ENCODE data around the gene CFLAR.

Gene CFLAR

GRCh38 chr2:201118121-201118960 lies 2.4 kb downstream of the CFLAR start:
- Histone ChIP-seq H3K4me1 (ENCODE audit: control insufficient read depth in 1 of 2, insufficient read depth in 2 of 2, low read length in 2 of 2) (peaks cover 24 to 33% of the 10 kb centered on the region in 2 donors), H3K9ac (ENCODE audit: low read depth in 1 of 2, low read length in 2 of 2) (peak overlapping the region; percentile 93 to 98), H3K36me3 (ENCODE audit: control insufficient read depth in 1 of 2, insufficient read depth in 2 of 2, low read length in 2 of 2) (peaks cover 6 to 8% of the 10 kb centered on the region in 2 donors), H3K27ac (ENCODE audit: low read depth, low read length) (peak overlapping the region; percentile 99), H3K9me3 (ENCODE audit: control insufficient read depth in 1 of 2, low read length in 2 of 2) (no peaks in the 10 kb centered on the region), H3K4me3 (ENCODE audit: low read depth in 1 of 2, low read length in 2 of 2) (peak overlapping the region; percentile 82 to 95), H3K27me3 (ENCODE audit: control insufficient read depth in 1 of 2, insufficient read depth in 2 of 2, low read length in 2 of 2) (no peaks in the 10 kb centered on the region)

GRCh38 chr2:201118961-201119854 lies 3.2 kb downstream of the CFLAR start:
- Histone ChIP-seq H3K27ac (ENCODE audit: low read depth, low read length) (peak overlapping the region; percentile 99), H3K4me1 (ENCODE audit: control insufficient read depth in 1 of 2, insufficient read depth in 2 of 2, low read length in 2 of 2) (peaks cover 32 to 41% of the 10 kb centered on the region in 2 donors)

DNA sequence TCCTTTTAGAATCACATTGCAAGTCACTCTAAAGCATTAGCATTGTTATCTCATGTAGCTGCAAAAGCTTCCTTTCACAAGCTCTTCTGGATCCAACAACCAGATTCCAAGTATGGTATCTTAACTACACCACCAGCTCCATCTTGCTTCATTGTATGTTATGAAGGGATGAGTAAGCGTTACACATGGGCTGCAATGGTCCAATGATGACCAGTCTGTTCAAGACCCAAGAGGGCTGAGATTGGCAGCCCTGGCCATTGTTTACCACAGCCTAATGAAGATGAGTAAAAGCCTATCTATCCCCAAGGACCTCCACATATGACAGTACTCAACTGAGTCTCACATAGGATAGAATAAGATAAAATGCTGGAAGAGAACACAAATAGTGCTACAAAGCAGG lies 6.3 kb downstream of the CFLAR start:
- Histone ChIP-seq H3K4me3 (ENCODE audit: low read depth in 1 of 2, low read length in 2 of 2) (peak overlapping the region; percentile 50 to 59), H3K9me3 (ENCODE audit: control insufficient read depth in 1 of 2, low read length in 2 of 2) (no peaks in the 10 kb centered on the region), H3K4me1 (ENCODE audit: control insufficient read depth in 1 of 2, insufficient read depth in 2 of 2, low read length in 2 of 2) (peaks cover 56 to 67% of the 10 kb centered on the region in 2 donors), H3K27ac (ENCODE audit: low read depth, low read length) (no peak overlapping the region), H3K9ac (ENCODE audit: low read depth in 1 of 2, low read length in 2 of 2) (peak overlapping the region in 1 of 2 donors; percentile 31), H3K27me3 (ENCODE audit: control insufficient read depth in 1 of 2, insufficient read depth in 2 of 2, low read length in 2 of 2) (no peaks in the 10 kb centered on the region), H3K36me3 (ENCODE audit: control insufficient read depth in 1 of 2, insufficient read depth in 2 of 2, low read length in 2 of 2) (peaks cover 6 to 8% of the 10 kb centered on the region in 2 donors)

More at GRCh38 chr2:201118961-201119854, 3.2 kb downstream of the CFLAR start:
- peaks cover 6 to 8% of the 10 kb centered on the region in 2 donors for H3K36me3 ChIP-seq (ENCODE audit: control insufficient read depth in 1 of 2, insufficient read depth in 2 of 2, low read length in 2 of 2)
- H3K27me3 ChIP-seq (ENCODE audit: control insufficient read depth in 1 of 2, insufficient read depth in 2 of 2, low read length in 2 of 2) = no peaks in the 10 kb centered on the region
- H3K9ac ChIP-seq (ENCODE audit: low read depth in 1 of 2, low read length in 2 of 2) = peak overlapping the region; percentile 93 to 98
- peak overlapping the region; percentile 82 to 95 for H3K4me3 ChIP-seq (ENCODE audit: low read depth in 1 of 2, low read length in 2 of 2)
- no peaks in the 10 kb centered on the region for H3K9me3 ChIP-seq (ENCODE audit: control insufficient read depth in 1 of 2, low read length in 2 of 2)

DNA sequence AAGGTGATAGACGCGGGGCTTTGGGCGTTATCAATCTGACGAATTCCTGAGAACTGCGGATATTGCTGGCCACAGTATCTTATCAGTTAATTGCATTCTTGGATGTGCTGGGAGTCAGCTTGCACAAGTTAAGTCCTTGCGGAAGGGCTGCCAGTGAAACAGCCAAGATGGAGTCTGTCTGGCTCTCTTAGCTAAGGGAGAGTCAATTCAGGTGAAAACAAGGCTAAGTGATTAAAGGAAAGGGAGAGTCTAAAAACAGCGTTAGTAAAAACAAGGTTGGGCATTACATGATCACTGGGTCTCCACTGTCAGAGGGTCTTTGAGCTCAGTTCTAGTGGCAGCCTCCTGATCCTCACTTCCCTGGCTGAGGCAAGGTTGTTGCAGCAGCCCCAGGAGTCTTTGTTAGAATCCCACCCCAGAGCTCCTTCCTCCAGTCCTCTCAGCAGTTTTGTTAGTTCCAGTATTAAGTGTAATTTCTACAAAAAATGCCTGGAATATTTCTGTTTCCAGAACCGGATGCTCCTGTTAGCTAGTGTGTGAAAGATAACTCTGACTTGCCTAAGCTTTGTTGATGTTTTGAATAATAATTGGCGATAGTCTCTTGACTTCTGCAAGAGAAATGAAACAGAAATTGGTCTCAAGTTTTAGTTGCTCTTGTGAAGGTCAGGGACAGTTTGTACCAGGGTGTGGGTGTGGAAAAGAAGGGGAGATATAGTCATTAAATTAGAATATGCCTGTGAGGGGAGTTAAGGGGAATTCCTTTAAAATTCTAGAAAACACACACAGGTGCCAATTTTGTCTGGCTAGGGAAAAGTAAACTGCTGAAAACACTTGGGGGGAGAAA lies 10.6 kb downstream of the CFLAR start:
- peak overlapping the region; percentile 56 to 65 for H3K9ac ChIP-seq (ENCODE audit: low read depth in 1 of 2, low read length in 2 of 2)
- H3K4me3 ChIP-seq (ENCODE audit: low read depth in 1 of 2, low read length in 2 of 2) = peak overlapping the region; percentile 41 to 54
- H3K4me1 ChIP-seq (ENCODE audit: control insufficient read depth in 1 of 2, insufficient read depth in 2 of 2, low read length in 2 of 2) = peaks cover 73 to 86% of the 10 kb centered on the region in 2 donors
- H3K9me3 ChIP-seq (ENCODE audit: control insufficient read depth in 1 of 2, low read length in 2 of 2) = no peaks in the 10 kb centered on the region
- peaks cover 8 to 9% of the 10 kb centered on the region in 2 donors for H3K36me3 ChIP-seq (ENCODE audit: control insufficient read depth in 1 of 2, insufficient read depth in 2 of 2, low read length in 2 of 2)
- peak overlapping the region; percentile 67 for H3K27ac ChIP-seq (ENCODE audit: low read depth, low read length)
- no peaks in the 10 kb centered on the region for H3K27me3 ChIP-seq (ENCODE audit: control insufficient read depth in 1 of 2, insufficient read depth in 2 of 2, low read length in 2 of 2)

- H3K36me3 ChIP-seq (ENCODE audit: control insufficient read depth in 1 of 2, insufficient read depth in 2 of 2, low read length in 2 of 2) = peaks cover 7 to 8% of the 10 kb centered on the region in 2 donors
- peak overlapping the region; percentile 41 to 54 for H3K4me3 ChIP-seq (ENCODE audit: low read depth in 1 of 2, low read length in 2 of 2)
- peak overlapping the region; percentile 67 for H3K27ac ChIP-seq (ENCODE audit: low read depth, low read length)
- peaks cover 68 to 87% of the 10 kb centered on the region in 2 donors for H3K4me1 ChIP-seq (ENCODE audit: control insufficient read depth in 1 of 2, insufficient read depth in 2 of 2, low read length in 2 of 2)
- peak overlapping the region; percentile 56 to 65 for H3K9ac ChIP-seq (ENCODE audit: low read depth in 1 of 2, low read length in 2 of 2)
- H3K9me3 ChIP-seq (ENCODE audit: control insufficient read depth in 1 of 2, low read length in 2 of 2) = no peaks in the 10 kb centered on the region
- no peaks in the 10 kb centered on the region for H3K27me3 ChIP-seq (ENCODE audit: control insufficient read depth in 1 of 2, insufficient read depth in 2 of 2, low read length in 2 of 2)
Measured at GRCh38 chr2:201127152-201127511, 11.2 kb downstream of the CFLAR start.

GRCh38 chr2:201127570-201127969 lies 11.6 kb downstream of the CFLAR start:
- peak overlapping the region; percentile 41 to 54 for H3K4me3 ChIP-seq (ENCODE audit: low read depth in 1 of 2, low read length in 2 of 2)
- H3K36me3 ChIP-seq (ENCODE audit: control insufficient read depth in 1 of 2, insufficient read depth in 2 of 2, low read length in 2 of 2) = peaks cover 4 to 7% of the 10 kb centered on the region in 2 donors
- H3K27me3 ChIP-seq (ENCODE audit: control insufficient read depth in 1 of 2, insufficient read depth in 2 of 2, low read length in 2 of 2) = no peaks in the 10 kb centered on the region
- H3K9me3 ChIP-seq (ENCODE audit: control insufficient read depth in 1 of 2, low read length in 2 of 2) = no peaks in the 10 kb centered on the region
- H3K9ac ChIP-seq (ENCODE audit: low read depth in 1 of 2, low read length in 2 of 2) = peak overlapping the region; percentile 56 to 65
- H3K4me1 ChIP-seq (ENCODE audit: control insufficient read depth in 1 of 2, insufficient read depth in 2 of 2, low read length in 2 of 2) = peaks cover 64 to 83% of the 10 kb centered on the region in 2 donors
- peak overlapping the region; percentile 67 for H3K27ac ChIP-seq (ENCODE audit: low read depth, low read length)

- H3K9ac ChIP-seq (ENCODE audit: low read depth in 1 of 2, low read length in 2 of 2) = peak overlapping the region in 1 of 2 donors; percentile 65
- no peaks in the 10 kb centered on the region for H3K27me3 ChIP-seq (ENCODE audit: control insufficient read depth in 1 of 2, insufficient read depth in 2 of 2, low read length in 2 of 2)
- H3K9me3 ChIP-seq (ENCODE audit: control insufficient read depth in 1 of 2, low read length in 2 of 2) = no peaks in the 10 kb centered on the region
- H3K4me3 ChIP-seq (ENCODE audit: low read depth in 1 of 2, low read length in 2 of 2) = no peak overlapping the region
- H3K36me3 ChIP-seq (ENCODE audit: control insufficient read depth in 1 of 2, insufficient read depth in 2 of 2, low read length in 2 of 2) = peaks cover 0 to 11% of the 10 kb centered on the region in 2 donors
- no peak overlapping the region for H3K27ac ChIP-seq (ENCODE audit: low read depth, low read length)
- peaks cover 64 to 78% of the 10 kb centered on the region in 2 donors for H3K4me1 ChIP-seq (ENCODE audit: control insufficient read depth in 1 of 2, insufficient read depth in 2 of 2, low read length in 2 of 2)
Measured at GRCh38 chr2:201128033-201128432, 12.1 kb downstream of the CFLAR start.

GRCh38 chr2:201128933-201129505 lies 13.1 kb downstream of the CFLAR start:
- Histone ChIP-seq H3K4me3 (ENCODE audit: low read depth in 1 of 2, low read length in 2 of 2) (peak overlapping the region; percentile 37 to 52), H3K36me3 (ENCODE audit: control insufficient read depth in 1 of 2, insufficient read depth in 2 of 2, low read length in 2 of 2) (peaks cover 0 to 16% of the 10 kb centered on the region in 2 donors), H3K9ac (ENCODE audit: low read depth in 1 of 2, low read length in 2 of 2) (peak overlapping the region; percentile 43 to 65), H3K27me3 (ENCODE audit: control insufficient read depth in 1 of 2, insufficient read depth in 2 of 2, low read length in 2 of 2) (no peaks in the 10 kb centered on the region), H3K27ac (ENCODE audit: low read depth, low read length) (peak overlapping the region; percentile 87), H3K4me1 (ENCODE audit: control insufficient read depth in 1 of 2, insufficient read depth in 2 of 2, low read length in 2 of 2) (peaks cover 54 to 69% of the 10 kb centered on the region in 2 donors), H3K9me3 (ENCODE audit: control insufficient read depth in 1 of 2, low read length in 2 of 2) (no peaks in the 10 kb centered on the region)

DNA sequence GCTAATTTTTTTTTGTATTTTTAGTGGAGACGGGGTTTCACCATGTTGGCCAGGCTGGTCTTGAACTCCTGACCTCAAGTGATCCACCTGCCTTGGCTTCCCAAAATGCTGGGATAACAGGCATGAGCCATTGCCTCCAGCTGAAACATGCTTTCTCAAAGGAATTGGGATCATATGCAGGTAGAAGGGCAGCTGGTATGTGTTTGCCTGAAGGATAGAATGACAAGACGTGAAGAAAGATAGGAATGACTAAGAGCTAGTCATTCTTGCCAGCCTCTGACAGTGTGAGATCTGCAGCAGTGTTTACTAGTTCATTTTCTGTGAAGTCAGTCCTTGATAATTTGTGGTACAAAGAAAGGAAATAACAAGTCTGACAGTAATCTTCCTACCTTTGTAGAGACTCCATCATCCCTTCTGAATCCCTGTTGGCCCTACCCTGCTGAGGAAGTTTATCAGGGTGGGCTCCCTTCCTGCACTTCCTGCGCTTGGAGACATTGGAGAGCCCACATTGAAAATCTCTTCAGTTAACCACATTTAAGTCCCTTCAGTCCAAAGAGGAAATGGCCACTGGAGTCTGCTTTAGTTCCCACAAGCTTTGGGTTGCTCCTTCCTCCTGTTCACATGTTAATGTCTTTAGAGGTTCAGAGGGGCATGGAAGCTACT lies 14.7 kb downstream of the CFLAR start:
- Histone ChIP-seq H3K36me3 (ENCODE audit: control insufficient read depth in 1 of 2, insufficient read depth in 2 of 2, low read length in 2 of 2) (peaks cover 8 to 24% of the 10 kb centered on the region in 2 donors), H3K9me3 (ENCODE audit: control insufficient read depth in 1 of 2, low read length in 2 of 2) (no peaks in the 10 kb centered on the region), H3K27ac (ENCODE audit: low read depth, low read length) (peak overlapping the region; percentile 55), H3K27me3 (ENCODE audit: control insufficient read depth in 1 of 2, insufficient read depth in 2 of 2, low read length in 2 of 2) (no peaks in the 10 kb centered on the region), H3K4me3 (ENCODE audit: low read depth in 1 of 2, low read length in 2 of 2) (peak overlapping the region in 1 of 2 donors; percentile 38), H3K9ac (ENCODE audit: low read depth in 1 of 2, low read length in 2 of 2) (peak overlapping the region; percentile 1 to 31), H3K4me1 (ENCODE audit: control insufficient read depth in 1 of 2, insufficient read depth in 2 of 2, low read length in 2 of 2) (peaks cover 38 to 53% of the 10 kb centered on the region in 2 donors)

Data from duodenal mucosa (tissue), 2 donors.